K562 (cell line): Measurements from ENCODE around the gene GPHA2. TPM values are rescaled to one million over a fixed set of nuclear protein-coding genes. Genes with fewer than 3 reads are reported as not detected.

Experiments used
- ATF7 ChIP-seq: fragments of 450-650 bp; IDR thresholded peaks from 2 replicates; pipeline ENCODE4 v1.7.1; 2014; ENCODE audit warnings: mild to moderate bottlenecking, moderate library complexity
- BRD4 ChIP-seq: fragments of 200-600 bp; sonication (generic); IDR thresholded peaks from 2 replicates; pipeline ENCODE4 v1.6.1; 2017; ENCODE audit warnings: inconsistent platforms
- BRD9 ChIP-seq: fragments of 450-650 bp; IDR thresholded peaks from 2 replicates; pipeline ENCODE4 v1.6.1; 2018; ENCODE audit warnings: low read depth; ENCODE audit not compliant: partially characterized antibody
- C11orf30 ChIP-seq: fragments of 450-650 bp; IDR thresholded peaks from 2 replicates; pipeline ENCODE4 v1.6.1; 2016; ENCODE audit warnings: low read depth, mild to moderate bottlenecking
- CBX2 ChIP-seq: fragments of 200-600 bp; sonication (generic); IDR thresholded peaks from one replicate; pipeline ENCODE4 v1.6.1; 2012; ENCODE audit warnings: mild to moderate bottlenecking, low read length, inconsistent platforms; ENCODE audit not compliant: insufficient read depth, poor library complexity, severe bottlenecking
- CEBPB ChIP-seq: fragments of 450-650 bp; IDR thresholded peaks from 2 replicates; pipeline ENCODE4 v1.6.1; 2016; ENCODE audit warnings: missing genetic modification characterization, missing compliant biosample characterization
- CREM ChIP-seq: IDR thresholded peaks from 2 replicates; pipeline ENCODE4 v1.6.1; 2014; ENCODE audit warnings: antibody characterized with exemption, low read depth
- ESRRA ChIP-seq: fragments of 450-650 bp; IDR thresholded peaks from 2 replicates; pipeline ENCODE4 v1.6.1; 2014; ENCODE audit warnings: low read depth, mild to moderate bottlenecking, moderate library complexity, borderline replicate concordance
- FOXJ3 ChIP-seq: sonication (generic); formaldehyde crosslinking; IDR thresholded peaks from 2 replicates; pipeline ENCODE4 v1.4.0; 2020; ENCODE audit warnings: mild to moderate bottlenecking, missing genetic modification reagents
- HDAC6 ChIP-seq: IDR thresholded peaks from 2 replicates; pipeline ENCODE4 v1.6.1; 2012; ENCODE audit warnings: low read depth, mild to moderate bottlenecking, control low read depth, inconsistent platforms, low read length, moderate library complexity
- MAZ ChIP-seq, 2 experiments: fragments of 450-650 bp in 1 of 2; sonication (generic) in 1 of 2; formaldehyde crosslinking; IDR thresholded peaks in 1 of 2; conservative IDR thresholded peaks in 1 of 2; 2 replicates each; pipeline versions ENCODE4 v1.4.0 to v1.5.0; 2020; ENCODE audit warnings: mild to moderate bottlenecking in 1 of 2, missing genetic modification reagents in 1 of 2
- NFIX ChIP-seq: fragments of 250-450 bp; sonication (Bioruptor Pico); IDR thresholded peaks from 2 replicates; pipeline ENCODE4 v1.4.0; 2020; ENCODE audit warnings: low read depth, mild to moderate bottlenecking, moderate library complexity
- NFRKB ChIP-seq: fragments of 450-650 bp; IDR thresholded peaks from 2 replicates; pipeline ENCODE4 v1.6.1; 2016; ENCODE audit warnings: low read depth
- OTX1 ChIP-seq: fragments of 450-650 bp; formaldehyde crosslinking; IDR thresholded peaks from 2 replicates; pipeline ENCODE4 v1.4.0; 2022; ENCODE audit warnings: mild to moderate bottlenecking
- PHF8 ChIP-seq: fragments of 200-600 bp; sonication (generic); IDR thresholded peaks from 2 replicates; pipeline ENCODE4 v1.6.1; 2012; ENCODE audit warnings: mixed run types, mild to moderate bottlenecking, inconsistent platforms, low read length, moderate library complexity, borderline replicate concordance
- RAD21 ChIP-seq, 2 experiments: fragments of 250-450 bp in 1 of 2; fragments of 450-650 bp in 1 of 2; sonication (Bioruptor Pico) in 1 of 2; formaldehyde crosslinking in 1 of 2; IDR thresholded peaks in 1 of 2; conservative IDR thresholded peaks in 1 of 2; 2 replicates each; pipeline versions ENCODE4 v1.4.0 to v1.8.0; 2020 to 2022; ENCODE audit warnings: mild to moderate bottlenecking in 2 of 2, moderate library complexity in 1 of 2
- RHOXF2B ChIP-seq: fragments of 250-450 bp; sonication (Bioruptor Pico); conservative IDR thresholded peaks from 2 replicates; pipeline ENCODE4 v1.5.1; 2021
- SMARCC2 ChIP-seq: fragments of 450-650 bp; IDR thresholded peaks from 2 replicates; pipeline ENCODE4 v1.6.1; 2017; ENCODE audit warnings: antibody characterized with exemption, moderate library complexity, mild to moderate bottlenecking, low read depth
- TAF1 ChIP-seq: IDR thresholded peaks from 2 replicates; pipeline ENCODE4 v1.6.1; 2011; ENCODE audit warnings: mild to moderate bottlenecking, low read length, moderate library complexity; ENCODE audit not compliant: insufficient read depth, control insufficient read depth, severe bottlenecking; ENCODE audit errors: extremely low read depth
- TAF15 ChIP-seq: fragments of 200-400 bp; formaldehyde crosslinking; IDR thresholded peaks from 2 replicates; pipeline ENCODE4 v1.6.1; 2017; ENCODE audit warnings: mild to moderate bottlenecking, low read depth, low read length, moderate library complexity
- TAL1 ChIP-seq: fragments of 450-650 bp; IDR thresholded peaks from 2 replicates; pipeline ENCODE4 v1.6.1; 2016; ENCODE audit warnings: mild to moderate bottlenecking
- TFAP4 ChIP-seq: sonication (generic); formaldehyde crosslinking; IDR thresholded peaks from 2 replicates; pipeline ENCODE4 v1.8.0; 2022; ENCODE audit warnings: missing genetic modification reagents, mild to moderate bottlenecking, moderate library complexity, borderline replicate concordance
- ZNF347 ChIP-seq: fragments of 450-650 bp; formaldehyde crosslinking; IDR thresholded peaks from 2 replicates; pipeline ENCODE4 v1.4.0; 2020; ENCODE audit warnings: low read depth, mild to moderate bottlenecking, moderate library complexity
- ZNF766 ChIP-seq: fragments of 200-800 bp; sonication (Bioruptor generic); conservative IDR thresholded peaks from 2 replicates; pipeline ENCODE4 v1.6.1; 2016; ENCODE audit warnings: missing genetic modification characterization, missing compliant biosample characterization
- polyA plus RNA-seq, 8 experiments: library from polyadenylated mRNA; depleted of rRNA in 4 of 8; stranded (reverse) in 5 of 8; unstranded in 3 of 8; fragments of >200 nt; fragmentation: Nextera tagmentation in 2 of 8; fragmentation: Illumina TruSeq in 1 of 8; extraction: Ambion mirVana in 2 of 8; extraction: Trizol in 1 of 8; gene quantifications; 2 replicates each; pipeline versions ENCODE4 v1.2.1 to v1.2.3, GENCODE V29; 2011 to 2014; ENCODE audit warnings: inconsistent platforms in 1 of 8, missing spikeins in 1 of 8
- total RNA-seq, 7 experiments: library from RNA; depleted of rRNA in 6 of 7; stranded (reverse); fragments of >200 nt in 6 of 7; fragmentation: Illumina TruSeq in 2 of 7; extraction: Trizol in 2 of 7; gene quantifications; 2 replicates each; pipeline versions ENCODE4 v1.2.1 to v1.2.3, GENCODE V29; 2011 to 2021; ENCODE audit warnings: low replicate concordance in 1 of 7
- TF ChIP-seq, protein P1 (sequence below): IDR thresholded peaks from 2 replicates; pipeline ENCODE4 v1.6.1; 2011; ENCODE audit warnings: borderline replicate concordance, low read depth, mild to moderate bottlenecking, moderate library complexity, low read length; ENCODE audit not compliant: insufficient read depth, poor library complexity, severe bottlenecking
- TF ChIP-seq, protein P2 (sequence below), 2 experiments: fragments of 450-650 bp in 1 of 2; sonication (generic) in 1 of 2; formaldehyde crosslinking in 1 of 2; IDR thresholded peaks in 1 of 2; conservative IDR thresholded peaks in 1 of 2; 2 replicates each; pipeline versions ENCODE4 v1.6.1 to v1.8.1; 2016 to 2023; ENCODE audit warnings: mild to moderate bottlenecking in 2 of 2, moderate library complexity in 2 of 2, inconsistent platforms in 1 of 2, missing genetic modification reagents in 1 of 2

The GPHA2 gene
- total and polyA plus RNA-seq, 9 of the 15 experiments (the other 6 are each of a cell fraction or from before 2014, with no cell fraction given) = 0.17 to 0.22 TPM; not detected in 7

GRCh38 chr11:64918017-64918416, 17.7 kb downstream of the GPHA2 start (continued):
- TF ChIP-seq, protein P1, sequence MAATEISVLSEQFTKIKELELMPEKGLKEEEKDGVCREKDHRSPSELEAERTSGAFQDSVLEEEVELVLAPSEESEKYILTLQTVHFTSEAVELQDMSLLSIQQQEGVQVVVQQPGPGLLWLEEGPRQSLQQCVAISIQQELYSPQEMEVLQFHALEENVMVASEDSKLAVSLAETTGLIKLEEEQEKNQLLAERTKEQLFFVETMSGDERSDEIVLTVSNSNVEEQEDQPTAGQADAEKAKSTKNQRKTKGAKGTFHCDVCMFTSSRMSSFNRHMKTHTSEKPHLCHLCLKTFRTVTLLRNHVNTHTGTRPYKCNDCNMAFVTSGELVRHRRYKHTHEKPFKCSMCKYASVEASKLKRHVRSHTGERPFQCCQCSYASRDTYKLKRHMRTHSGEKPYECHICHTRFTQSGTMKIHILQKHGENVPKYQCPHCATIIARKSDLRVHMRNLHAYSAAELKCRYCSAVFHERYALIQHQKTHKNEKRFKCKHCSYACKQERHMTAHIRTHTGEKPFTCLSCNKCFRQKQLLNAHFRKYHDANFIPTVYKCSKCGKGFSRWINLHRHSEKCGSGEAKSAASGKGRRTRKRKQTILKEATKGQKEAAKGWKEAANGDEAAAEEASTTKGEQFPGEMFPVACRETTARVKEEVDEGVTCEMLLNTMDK = peak; percentile 78
- TF ChIP-seq PHF8 = no peak
- 0 out of 2 replicates have a peak, but pooled peaks have one; percentile 59 for TF ChIP-seq NFRKB
- TF ChIP-seq CREM = peak; percentile 34; the same call in 1 of the 2 replicates
- TF ChIP-seq HDAC6 = no peak
- TF ChIP-seq, protein P2, sequence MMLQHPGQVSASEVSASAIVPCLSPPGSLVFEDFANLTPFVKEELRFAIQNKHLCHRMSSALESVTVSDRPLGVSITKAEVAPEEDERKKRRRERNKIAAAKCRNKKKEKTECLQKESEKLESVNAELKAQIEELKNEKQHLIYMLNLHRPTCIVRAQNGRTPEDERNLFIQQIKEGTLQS (IDR thresholded peaks at IDR 0.05) = 0 out of 2 replicates have a peak, but pooled peaks have one; percentile 37
- TF ChIP-seq, protein P2 (CRISPR knock-in tag; conservative IDR thresholded peaks at IDR 0.05) = no peak
- peak; percentile 12 for TF ChIP-seq TAF1
- no peak for TF ChIP-seq ESRRA
- 0 out of 2 replicates have a peak, but pooled peaks have one; percentile 27 for TF ChIP-seq ZNF766 (CRISPR knock-in tag)
- no peak for TF ChIP-seq TFAP4 (CRISPR knock-in tag)
- peak; percentile 53; the same call in 1 of the 2 replicates for TF ChIP-seq SMARCC2
- TF ChIP-seq CEBPB = peak; percentile 40; the same call in 1 of the 2 replicates
- no peak for TF ChIP-seq FOXJ3 (CRISPR knock-in tag)
- TF ChIP-seq TAL1 = 0 out of 2 replicates have a peak, but pooled peaks have one; percentile 9
- TF ChIP-seq ATF7 = peak; percentile 57
- no peak for TF ChIP-seq NFIX
- TF ChIP-seq BRD9 = no peak
- TF ChIP-seq C11orf30 = no peak
- no peak for TF ChIP-seq MAZ (CRISPR knock-in tag; conservative IDR thresholded peaks at IDR 0.05 in 1 of 2, IDR thresholded peaks at IDR 0.05 in 1 of 2)
- no peak for TF ChIP-seq TAF15
- TF ChIP-seq CBX2 = no peak
- TF ChIP-seq RAD21 (CRISPR knock-in tag; conservative IDR thresholded peaks at IDR 0.05 in 1 of 2, IDR thresholded peaks at IDR 0.05 in 1 of 2) = peak; percentile 23 to 41; a peak in 3 of 4 replicates
- TF ChIP-seq ZNF347 (CRISPR knock-in tag) = no peak
- no peak for TF ChIP-seq BRD4
- TF ChIP-seq RHOXF2B (CRISPR knock-in tag) = no peak
- TF ChIP-seq OTX1 (CRISPR knock-in tag) = no peak
